ENCODE data around the gene KCNQ1. TPM values are rescaled to one million over a fixed set of nuclear protein-coding genes. Genes with fewer than 3 reads are reported as not detected.
"Not testable (repeated sequence)": the region's sequence is repeated elsewhere in the genome, so short reads cannot be mapped to it uniquely, and the experiment has no call there.

Gene KCNQ1
- total RNA-seq, 1 donor from 2014 or later: 1.6 TPM

- H3K4me3 ChIP-seq (ENCODE audit: low read depth, low read length): no peak overlapping the region
- H3K27me3 ChIP-seq (ENCODE audit: control insufficient read depth, insufficient read depth, low read length): no peaks in the 10 kb centered on the region
- H3K36me3 ChIP-seq (ENCODE audit: control insufficient read depth, insufficient read depth, low read length): no peaks in the 10 kb centered on the region
- DNase-seq (ENCODE audit: low read depth): no peak
- TF ChIP-seq CTCF (IDR thresholded peaks at IDR 0.05; ENCODE audit: insufficient read depth, low read length, severe bottlenecking): no peak
- FAIRE-seq: peak; percentile 36
Observed at GRCh38 chr11:2483426-2483825, 38.6 kb downstream of the KCNQ1 start.

DNA sequence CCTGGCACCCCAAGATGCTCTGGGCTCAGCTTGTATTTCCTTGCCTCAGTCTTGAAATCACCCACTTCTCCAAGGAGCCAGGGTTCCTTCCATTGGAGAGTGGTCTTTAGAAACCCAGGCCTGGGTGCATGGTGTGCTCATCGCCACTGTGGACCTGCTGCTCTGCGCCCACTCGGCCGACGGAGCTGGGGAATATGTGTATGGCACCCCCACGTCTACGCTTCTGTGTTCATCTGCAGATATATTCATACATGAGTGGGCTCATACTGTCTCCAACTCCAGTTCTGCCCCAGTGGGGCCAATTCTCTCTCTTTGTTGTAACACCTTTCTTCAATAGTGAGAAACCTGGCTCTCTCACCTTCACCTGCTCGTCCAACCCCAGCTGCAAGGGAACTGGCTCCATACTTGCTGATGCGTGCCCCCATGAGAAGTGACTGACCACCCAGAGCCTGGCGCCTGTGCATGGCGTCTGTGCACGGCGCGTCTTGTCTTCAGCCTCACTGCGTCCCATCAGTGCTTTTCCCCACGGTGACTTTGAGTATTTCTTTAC lies 39.8 kb downstream of the KCNQ1 start:
- Histone ChIP-seq H3K27me3 (ENCODE audit: control insufficient read depth, insufficient read depth, low read length) (no peaks in the 10 kb centered on the region), H3K4me3 (ENCODE audit: low read depth, low read length) (no peak overlapping the region), H3K36me3 (ENCODE audit: control insufficient read depth, insufficient read depth, low read length) (no peaks in the 10 kb centered on the region)
- DNase-seq (ENCODE audit: low read depth) (no peak), FAIRE-seq (no peak)
- no peak for TF ChIP-seq CTCF (IDR thresholded peaks at IDR 0.05; ENCODE audit: insufficient read depth, low read length, severe bottlenecking)

GRCh38 chr11:2488004-2488403 lies 43.2 kb downstream of the KCNQ1 start:
- no peak for TF ChIP-seq CTCF (IDR thresholded peaks at IDR 0.05; ENCODE audit: insufficient read depth, low read length, severe bottlenecking)
- DNase-seq (ENCODE audit: low read depth): no peak
- Histone ChIP-seq H3K4me3 (ENCODE audit: low read depth, low read length) (no peak overlapping the region), H3K27me3 (ENCODE audit: control insufficient read depth, insufficient read depth, low read length) (no peaks in the 10 kb centered on the region), H3K36me3 (ENCODE audit: control insufficient read depth, insufficient read depth, low read length) (no peaks in the 10 kb centered on the region)
- no peak for FAIRE-seq

DNA sequence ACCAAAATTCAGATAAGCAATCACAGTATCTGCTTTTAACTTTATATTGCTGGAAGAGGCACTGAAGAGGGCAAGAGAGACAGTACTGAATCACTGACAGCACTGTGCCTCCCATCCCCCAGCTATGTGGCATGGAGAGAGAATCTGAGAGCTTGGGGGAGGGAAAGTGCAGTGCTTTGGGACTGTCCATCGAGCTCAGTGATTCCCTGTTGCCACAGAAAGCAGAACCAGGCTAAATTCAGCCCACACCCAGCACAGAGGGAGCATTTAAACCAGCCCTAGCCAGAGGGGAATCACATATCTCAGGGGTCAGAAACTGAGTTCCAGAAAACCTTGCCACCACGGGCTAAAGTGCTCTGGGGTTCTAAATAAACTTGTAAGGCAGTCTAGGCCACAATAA lies 44.3 kb downstream of the KCNQ1 start:
- FAIRE-seq (no peak), DNase-seq (ENCODE audit: low read depth) (no peak)
- TF ChIP-seq CTCF (IDR thresholded peaks at IDR 0.05; ENCODE audit: insufficient read depth, low read length, severe bottlenecking): no peak
- Histone ChIP-seq H3K36me3 (ENCODE audit: control insufficient read depth, insufficient read depth, low read length) (no peaks in the 10 kb centered on the region), H3K27me3 (ENCODE audit: control insufficient read depth, insufficient read depth, low read length) (no peaks in the 10 kb centered on the region), H3K4me3 (ENCODE audit: low read depth, low read length) (no peak overlapping the region)

DNA sequence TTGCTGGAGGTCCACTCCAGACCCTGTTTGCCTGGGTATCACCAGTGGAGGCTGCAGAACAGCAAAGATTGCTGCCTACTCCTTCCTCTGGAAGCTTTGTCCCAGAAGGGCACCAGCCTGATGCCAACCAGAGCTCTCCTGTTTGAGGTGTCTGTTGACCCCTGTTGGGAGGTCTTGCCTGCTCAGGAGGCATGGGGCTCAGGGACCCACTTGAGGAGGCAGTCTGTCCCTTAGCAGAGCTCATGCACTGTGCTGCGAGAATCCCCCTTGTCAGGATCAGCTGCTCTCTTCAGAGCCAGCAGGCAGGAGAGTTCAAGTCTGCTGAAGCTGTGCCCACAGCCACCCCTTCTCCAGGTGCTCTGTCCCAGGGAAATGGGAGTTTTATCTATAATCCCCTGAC lies 53.1 kb downstream of the KCNQ1 start:
- not testable (repeated sequence) for H3K36me3 ChIP-seq (ENCODE audit: control insufficient read depth, insufficient read depth, low read length); FAIRE-seq; H3K27me3 ChIP-seq (ENCODE audit: control insufficient read depth, insufficient read depth, low read length); H3K4me3 ChIP-seq (ENCODE audit: low read depth, low read length); DNase-seq (ENCODE audit: low read depth)

DNA sequence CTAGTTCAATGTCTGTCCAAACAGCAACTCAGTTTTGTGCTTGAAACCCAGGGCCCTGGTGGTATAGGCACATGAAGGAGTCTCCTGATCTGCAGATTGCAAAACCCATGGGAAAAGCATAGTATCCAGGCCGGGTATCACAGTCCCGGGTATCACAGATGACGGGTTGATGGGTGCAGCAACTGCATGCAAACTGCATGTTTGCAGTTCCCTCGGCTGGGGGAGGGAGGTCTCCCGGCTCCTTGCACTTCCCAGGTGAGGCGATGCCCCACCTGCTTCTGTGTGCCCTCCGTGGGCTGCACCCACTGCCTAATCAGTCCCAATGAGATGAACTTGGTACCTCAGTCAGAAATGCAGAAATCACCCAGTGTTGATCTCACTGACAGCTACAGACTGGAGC lies 53.9 kb downstream of the KCNQ1 start:
- TF ChIP-seq CTCF (IDR thresholded peaks at IDR 0.05; ENCODE audit: insufficient read depth, low read length, severe bottlenecking): no peak
- no peak for FAIRE-seq
- no peaks in the 10 kb centered on the region for H3K27me3 ChIP-seq (ENCODE audit: control insufficient read depth, insufficient read depth, low read length)
- no peak for DNase-seq (ENCODE audit: low read depth)
- H3K36me3 ChIP-seq (ENCODE audit: control insufficient read depth, insufficient read depth, low read length): no peaks in the 10 kb centered on the region
- H3K4me3 ChIP-seq (ENCODE audit: low read depth, low read length): no peak overlapping the region

Measured in bronchial epithelial cell (primary cell).